ENCODE measurements around the gene MYADM.
A peak's percentile ranks its signal among the peaks of the same experiment; 100 is the strongest.
"Not testable (repeated sequence)": the region's sequence is repeated elsewhere in the genome, so short reads cannot be mapped to it uniquely, and the experiment has no call there.

The MYADM gene

DNA sequence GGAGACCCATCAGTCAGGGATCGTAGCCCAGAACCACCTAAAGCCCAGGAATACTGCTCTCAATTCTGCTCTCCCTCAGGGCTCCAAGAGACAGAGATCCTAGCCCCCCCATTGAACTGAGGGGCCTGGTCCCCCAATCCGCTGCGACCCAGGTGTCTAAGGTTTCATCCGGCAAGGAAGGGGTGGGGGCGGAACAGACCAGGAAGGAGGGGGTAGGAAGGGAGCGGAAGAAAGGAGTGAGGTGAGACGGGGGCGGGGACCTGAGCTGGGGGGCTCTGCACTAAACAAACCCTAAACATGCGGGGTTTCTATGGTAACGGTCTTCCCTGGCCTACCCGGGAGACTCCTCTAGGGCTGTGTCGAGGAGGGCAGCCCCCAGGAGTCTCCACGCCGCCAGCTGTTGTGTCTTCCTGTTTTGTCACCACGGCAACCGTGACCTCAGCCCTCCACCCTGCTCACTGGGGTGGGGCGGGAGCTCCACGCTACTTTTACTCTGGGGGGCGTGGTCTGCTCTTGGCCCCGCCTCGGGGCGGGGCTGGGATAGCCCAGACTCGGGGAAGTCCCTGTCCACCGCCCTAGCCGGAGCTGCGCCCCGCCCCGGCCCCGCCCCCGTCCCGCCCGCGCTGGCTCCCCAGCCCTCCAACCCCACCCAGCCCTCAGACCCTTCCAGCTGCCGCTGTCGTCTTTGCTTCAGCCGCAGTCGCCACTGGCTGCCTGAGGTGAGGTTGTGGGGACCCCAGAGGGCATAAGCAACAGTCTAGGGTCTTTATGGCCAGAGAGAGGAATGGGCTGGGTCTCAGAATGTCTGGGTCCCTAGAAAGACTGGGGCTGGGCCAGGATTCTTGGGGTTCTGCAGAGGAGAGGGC is at the start of gene MYADM:
Gene MYADM (plus strand): TSS at position 659 of the 866 bp plus-strand sequence. CDS start 5,647 bp downstream, outside the sequence.
- peak; percentile 90 for DNase-seq

DNA sequence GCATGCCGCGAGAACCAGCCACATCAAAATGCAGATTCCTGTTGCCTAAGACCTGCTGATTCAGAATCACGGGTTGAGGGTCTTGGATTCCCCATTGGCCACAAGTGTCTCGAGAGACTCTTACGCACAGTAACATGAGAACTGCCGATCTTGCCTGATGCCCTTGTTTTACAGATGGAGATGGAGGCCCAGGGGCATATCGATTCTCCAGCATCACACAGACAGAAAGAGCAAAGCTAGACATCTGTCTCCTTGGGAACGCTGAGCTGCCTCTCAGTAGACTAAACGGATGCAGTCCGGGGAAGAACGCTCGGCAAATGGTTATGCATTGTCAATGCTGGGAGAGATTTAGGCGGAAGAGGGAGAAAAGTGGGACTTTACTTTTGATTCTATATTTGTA is 48.9 kb upstream of the MYADM start:
- DNase-seq = no peak

GRCh38 chr19:53819861-53820260 is 47.8 kb upstream of the MYADM start:
- DNase-seq = no peak

DNA sequence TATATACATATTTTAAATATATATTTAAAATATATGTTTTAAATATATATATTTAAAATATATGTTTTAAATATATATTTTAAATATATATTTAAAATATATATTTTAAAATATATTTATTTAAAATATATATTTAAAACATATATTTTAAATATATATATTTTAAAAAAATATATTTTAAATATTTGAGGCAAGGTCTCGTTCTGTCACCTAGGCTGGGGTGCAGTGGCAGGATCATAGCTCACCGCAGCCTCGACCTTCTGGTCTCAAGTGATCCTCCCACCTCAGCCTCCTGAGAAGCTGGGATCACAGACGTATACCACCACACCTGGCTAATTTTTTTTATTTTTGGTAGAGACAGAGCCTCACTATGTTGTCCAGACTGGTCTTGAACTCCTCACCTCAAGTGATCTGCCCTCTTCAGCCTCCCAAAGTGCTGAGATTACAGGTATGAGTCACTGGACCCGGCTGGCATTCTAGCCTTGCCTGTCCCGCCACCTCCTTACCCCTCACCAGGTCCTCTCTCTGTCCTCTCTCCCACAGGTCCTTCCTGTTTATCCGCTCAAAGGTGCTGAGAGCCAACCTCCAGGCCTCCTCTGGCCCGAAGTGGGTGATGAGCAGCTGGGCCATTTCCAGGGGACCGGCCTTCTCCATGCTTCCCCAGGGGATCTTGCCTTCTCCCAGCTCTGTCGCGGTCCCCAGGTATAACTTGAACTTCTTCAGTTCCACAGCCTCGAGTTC is 44.1 kb upstream of the MYADM start:
- DNase-seq = no peak

GRCh38 chr19:53824134-53824611 is 43.5 kb upstream of the MYADM start, which contains the start of gene NLRP12:
NLRP12 (minus strand) TSS chr19:53824314; CDS start chr19:53824174, 140 bp downstream.
- no peak for DNase-seq

- DNase-seq = no peak
Observed at GRCh38 chr19:53826876-53827275, 40.8 kb upstream of the MYADM start.

- no peak for DNase-seq
Observed at GRCh38 chr19:53828531-53828930, 39.2 kb upstream of the MYADM start.

DNA sequence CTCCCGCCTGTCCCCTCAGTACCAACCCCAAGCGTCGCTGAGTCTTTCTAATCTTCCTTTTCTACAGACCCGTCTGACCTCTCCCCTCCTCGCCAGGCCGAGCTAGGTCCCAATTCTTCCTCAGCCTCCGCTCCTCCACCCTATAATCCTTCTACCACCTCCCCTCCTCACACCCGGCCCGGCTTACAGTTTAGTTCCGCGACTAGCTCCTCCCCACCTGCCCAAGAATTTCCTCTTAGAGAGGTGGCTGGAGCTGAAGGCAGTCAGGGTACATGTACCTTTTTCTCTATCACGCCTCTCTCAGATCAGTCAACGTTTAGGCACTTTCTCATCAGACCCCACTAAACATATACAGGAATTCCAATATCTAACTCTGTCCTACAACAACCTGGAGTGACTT is 34.8 kb upstream of the MYADM start:
- DNase-seq = not testable (repeated sequence)

DNA sequence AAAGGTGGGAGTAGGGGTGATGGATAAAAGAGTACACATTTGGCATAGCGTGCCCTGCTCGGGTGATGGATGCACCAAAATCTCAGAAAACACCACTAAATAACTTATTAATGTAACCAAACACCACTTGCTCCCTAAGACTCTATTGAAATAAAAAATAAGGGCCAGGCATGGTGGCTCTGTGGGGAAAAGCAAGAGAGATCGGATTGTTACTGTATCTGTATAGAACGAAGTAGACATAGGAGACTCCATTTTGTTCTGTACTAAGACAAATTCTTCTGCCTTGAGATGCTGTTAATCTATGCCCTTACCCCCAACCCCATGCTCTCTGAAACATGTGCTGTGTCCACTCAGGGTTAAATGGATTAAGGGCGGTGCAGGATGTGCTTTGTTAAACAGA is 29.2 kb upstream of the MYADM start:
- not testable (repeated sequence) for DNase-seq

- not testable (repeated sequence) for DNase-seq
Observed at GRCh38 chr19:53840241-53840640, 27.4 kb upstream of the MYADM start.

GRCh38 chr19:53840914-53841313 is 26.8 kb upstream of the MYADM start:
- DNase-seq = not testable (repeated sequence)

GRCh38 chr19:53844849-53845246 is 22.8 kb upstream of the MYADM start:
- DNase-seq = no peak

DNA sequence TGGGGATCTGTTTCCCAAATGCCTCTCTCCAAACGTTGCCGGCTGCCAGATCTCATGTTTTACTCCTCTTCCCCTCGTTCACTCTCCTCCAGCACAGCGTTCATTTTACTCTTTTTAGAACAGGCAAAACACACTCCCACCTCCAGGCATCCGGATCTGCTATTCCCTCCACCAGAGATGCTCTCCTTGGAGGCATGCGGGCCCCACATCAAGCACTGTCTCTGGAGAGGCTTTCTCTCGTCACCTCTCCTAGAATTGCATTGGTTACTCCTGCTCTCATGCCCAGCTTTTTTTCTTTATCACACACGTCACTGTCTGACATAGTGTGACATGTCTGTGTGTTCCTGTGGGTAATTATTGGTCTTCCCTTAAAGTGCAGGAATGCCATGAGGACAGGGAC is 20.1 kb upstream of the MYADM start:
- no peak for DNase-seq

DNA sequence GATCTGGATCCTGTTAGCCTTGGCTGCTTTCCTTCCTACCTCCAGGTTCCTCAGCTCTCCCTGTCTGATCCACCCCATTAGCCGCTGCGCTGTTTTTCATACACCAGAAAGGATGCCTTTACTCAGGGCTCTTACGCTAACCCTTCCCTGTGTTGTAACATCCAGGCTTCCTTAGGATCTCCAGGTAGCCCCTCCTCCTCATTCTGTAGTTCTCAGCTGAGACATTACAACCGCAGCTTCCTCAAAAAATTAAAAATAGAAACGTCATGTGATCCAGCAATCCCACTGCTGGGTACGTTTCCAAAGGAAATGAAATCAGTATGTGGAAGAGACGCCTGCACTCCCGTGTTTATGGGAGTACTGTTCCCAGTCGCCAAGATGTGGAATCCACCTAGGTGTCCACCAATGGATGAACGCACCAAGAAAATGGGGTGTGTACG is 18.4 kb upstream of the MYADM start:
- DNase-seq = no peak

DNA sequence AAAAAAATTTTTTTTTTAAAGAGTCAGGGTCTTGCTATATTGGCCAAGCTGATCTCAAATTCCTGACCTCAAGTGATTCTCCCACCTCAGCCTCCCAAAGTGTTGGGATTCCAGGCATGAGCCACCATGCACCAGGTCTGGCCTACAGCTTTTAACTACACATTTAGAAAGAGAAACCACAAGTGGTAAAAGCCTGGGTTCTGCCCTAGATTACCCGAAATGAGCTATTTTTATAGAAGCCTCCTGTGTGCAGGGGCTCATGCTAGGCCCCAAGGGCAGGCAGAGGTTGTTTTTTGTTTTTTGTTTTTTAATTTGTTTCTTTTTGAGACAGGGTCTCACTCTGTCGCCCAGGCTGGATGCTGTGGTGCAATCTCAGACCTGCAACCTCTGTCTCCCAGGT is 14.0 kb upstream of the MYADM start:
- no peak for DNase-seq

GRCh38 chr19:53864308-53864836 is 3.3 kb upstream of the MYADM start:
- peak; percentile 30 for DNase-seq

DNA sequence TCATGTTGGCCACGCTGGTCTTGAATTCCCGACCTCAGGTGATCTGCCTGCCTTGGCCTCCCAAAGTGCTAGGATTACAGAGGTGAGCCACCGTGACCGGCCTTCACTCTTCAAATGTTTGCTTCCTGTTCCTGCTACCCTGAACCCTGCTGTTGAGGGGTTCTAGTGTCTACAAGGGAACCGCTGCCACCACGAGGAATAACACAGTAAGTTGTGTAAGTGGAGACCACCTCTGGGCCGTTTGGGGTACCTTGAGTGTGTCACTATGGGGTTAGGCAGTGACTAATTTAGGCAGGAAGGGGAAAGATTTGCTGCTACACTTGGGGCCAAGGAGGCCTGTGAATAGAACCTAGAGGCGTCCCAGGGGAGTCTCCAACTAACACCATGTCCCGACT is 2.2 kb upstream of the MYADM start:
- no peak for DNase-seq

GRCh38 chr19:53865918-53866864 is 1.5 kb upstream of the MYADM start:
- peak; percentile 32 for DNase-seq

- DNase-seq = no peak
Observed at GRCh38 chr19:53866865-53867224, 838 bp upstream of the MYADM start.

- no peak for DNase-seq
Observed at GRCh38 chr19:53868091-53868891, 608 bp downstream of the MYADM start.
